HepG2 (cell line): ENCODE measurements around the gene PFKFB4. TPM values are rescaled to one million over a fixed set of nuclear protein-coding genes. Genes with fewer than 3 reads are reported as not detected.

ENCODE experiments used
- AKNA ChIP-seq: sonication (generic); formaldehyde crosslinking; IDR thresholded peaks from 2 replicates; pipeline ENCODE4 v1.4.0; 2020; ENCODE audit warnings: missing genetic modification reagents, borderline replicate concordance
- BORCS8-MEF2B ChIP-seq: sonication (generic); formaldehyde crosslinking; IDR thresholded peaks from 2 replicates; pipeline ENCODE4 v1.8.0; 2022; ENCODE audit warnings: mild to moderate bottlenecking, missing genetic modification reagents
- HBP1 ChIP-seq: IDR thresholded peaks from 2 replicates; pipeline ENCODE4 v1.6.1; 2016; ENCODE audit warnings: low read depth, control low read depth
- HOXA3 ChIP-seq: sonication (generic); formaldehyde crosslinking; IDR thresholded peaks from 2 replicates; pipeline ENCODE4 v1.5.0; 2020; ENCODE audit warnings: missing genetic modification reagents
- JUND ChIP-seq: sonication (generic); formaldehyde crosslinking; IDR thresholded peaks from 2 replicates; pipeline ENCODE4 v1.8.0; 2022; ENCODE audit warnings: mild to moderate bottlenecking, missing genetic modification reagents
- KDM2A ChIP-seq: sonication (generic); formaldehyde crosslinking; IDR thresholded peaks from 2 replicates; pipeline ENCODE4 v1.4.0; 2020; ENCODE audit warnings: low read depth, missing genetic modification reagents, borderline replicate concordance
- KDM4B ChIP-seq: sonication (generic); formaldehyde crosslinking; IDR thresholded peaks from 2 replicates; pipeline ENCODE4 v1.4.0; 2020; ENCODE audit warnings: missing genetic modification reagents
- MZF1 ChIP-seq: sonication (generic); formaldehyde crosslinking; IDR thresholded peaks from 2 replicates; pipeline ENCODE4 v1.8.1; 2023; ENCODE audit warnings: mild to moderate bottlenecking, missing genetic modification reagents, borderline replicate concordance
- PCBP2 ChIP-seq: fragments of 200-400 bp; formaldehyde crosslinking; optimal IDR thresholded peaks from 2 replicates; pipeline ENCODE3; 2018; ENCODE audit warnings: low read length, low read depth; ENCODE audit not compliant: poor library complexity, severe bottlenecking
- RXRB ChIP-seq: IDR thresholded peaks from 2 replicates; pipeline ENCODE4 v1.6.1; 2016; ENCODE audit warnings: borderline replicate concordance, missing genetic modification reagents, missing compliant biosample characterization
- SIX1 ChIP-seq: sonication (generic); formaldehyde crosslinking; IDR thresholded peaks from 2 replicates; pipeline ENCODE4 v1.4.0; 2020; ENCODE audit warnings: missing genetic modification reagents, borderline replicate concordance
- TGIF2 ChIP-seq: IDR thresholded peaks from 2 replicates; pipeline ENCODE4 v1.6.1; 2016; ENCODE audit warnings: control low read depth, missing compliant biosample characterization
- U2AF1 ChIP-seq: fragments of 200-400 bp; formaldehyde crosslinking; optimal IDR thresholded peaks from 2 replicates; pipeline ENCODE3; 2017; ENCODE audit warnings: mild to moderate bottlenecking, low read depth, low read length
- UBTF ChIP-seq: sonication (generic); formaldehyde crosslinking; IDR thresholded peaks from 2 replicates; pipeline ENCODE4 v1.4.0; 2020; ENCODE audit warnings: mild to moderate bottlenecking, missing genetic modification reagents
- ZBTB3 ChIP-seq: sonication (generic); formaldehyde crosslinking; IDR thresholded peaks from 2 replicates; pipeline ENCODE4 v1.4.0; 2020; ENCODE audit warnings: low read depth, mild to moderate bottlenecking, moderate library complexity, missing genetic modification reagents, borderline replicate concordance
- ZNF276 ChIP-seq: sonication (generic); formaldehyde crosslinking; IDR thresholded peaks from 2 replicates; pipeline ENCODE4 v1.4.0; 2020; ENCODE audit warnings: mild to moderate bottlenecking, low read depth, missing genetic modification reagents
- polyA plus RNA-seq, 8 experiments: library from polyadenylated mRNA; depleted of rRNA in 3 of 8; stranded (reverse) in 7 of 8; unstranded in 1 of 8; fragments of >200 nt; fragmentation: Illumina TruSeq in 4 of 8; extraction: Trizol in 4 of 8; gene quantifications; 2 replicates each; pipeline versions ENCODE4 v1.2.1 to v1.2.3, GENCODE V29; 2011 to 2016; ENCODE audit warnings: low read depth in 4 of 8, missing spikeins in 1 of 8, mixed read lengths in 1 of 8; ENCODE audit not compliant: insufficient read depth in 1 of 8
- total RNA-seq, 5 experiments: library from RNA; depleted of rRNA; stranded (reverse); fragments of >200 nt; fragmentation: Illumina TruSeq; extraction: Trizol; gene quantifications; 2 replicates each; pipeline ENCODE4 v1.2.3, GENCODE V29; 2016; ENCODE audit warnings: low read depth in 1 of 5

PFKFB4 gene
- total and polyA plus RNA-seq, 2 of the 13 experiments (the other 11 are each of a cell fraction or from before 2014, with no cell fraction given): 7.1 to 103 TPM

GRCh38 chr3:48507256-48508061, 49.1 kb downstream of the PFKFB4 start (continued):
- TF ChIP-seq AKNA (CRISPR knock-in tag): no peak
- no peak for TF ChIP-seq SIX1 (CRISPR knock-in tag)
- TF ChIP-seq JUND (CRISPR knock-in tag): 0 out of 2 replicates have a peak, but pooled peaks have one; percentile 44
- TF ChIP-seq TGIF2 (CRISPR knock-in tag): peak; percentile 25; the same call in 1 of the 2 replicates
- TF ChIP-seq RXRB (CRISPR knock-in tag): peak; percentile 51; the same call in 1 of the 2 replicates
- TF ChIP-seq KDM4B (CRISPR knock-in tag): 0 out of 2 replicates have a peak, but pooled peaks have one; percentile 34
- TF ChIP-seq MZF1 (CRISPR knock-in tag): no peak
- no peak for TF ChIP-seq U2AF1
- peak; percentile 38; the same call in 1 of the 2 replicates for TF ChIP-seq HOXA3 (CRISPR knock-in tag)
- no peak for TF ChIP-seq PCBP2
- no peak for TF ChIP-seq BORCS8-MEF2B (CRISPR knock-in tag)
- no peak for TF ChIP-seq ZNF276 (CRISPR knock-in tag)
- no peak for TF ChIP-seq ZBTB3 (CRISPR knock-in tag)
- TF ChIP-seq UBTF (CRISPR knock-in tag): peak; percentile 44; the same call in 1 of the 2 replicates
- peak; percentile 34; the same call in 1 of the 2 replicates for TF ChIP-seq HBP1 (CRISPR knock-in tag)
- TF ChIP-seq KDM2A (CRISPR knock-in tag): peak; percentile 82
